ENCODE data around the gene ZMIZ1. TPM values are rescaled to one million over a fixed set of nuclear protein-coding genes. Genes with fewer than 3 reads are reported as not detected.

The ZMIZ1 gene
- total and polyA plus RNA-seq, 4 donors: 3.9 to 19.1 (median 9.8) TPM

GRCh38 chr10:79311581-79312407 is 243.0 kb downstream of the ZMIZ1 start:
- Histone ChIP-seq H3K27me3 (ENCODE audit: control insufficient read depth in 4 of 4, insufficient read depth in 4 of 4, low read length in 3 of 4) (no peaks in the 10 kb centered on the region), H3K27ac (ENCODE audit: low read depth in 1 of 2, low read length in 2 of 2) (no peak overlapping the region), H3K9ac (ENCODE audit: low read depth in 1 of 2, low read length in 2 of 2) (no peak overlapping the region), H3K4me1 (ENCODE audit: control insufficient read depth in 4 of 4, insufficient read depth in 4 of 4, low read length in 3 of 4) (no peaks in the 10 kb centered on the region), H3K36me3 (ENCODE audit: control insufficient read depth in 4 of 4, insufficient read depth in 3 of 4, low read depth in 1 of 4, low read length in 3 of 4) (peaks cover 16 to 58% (median 24%) of the 10 kb centered on the region in 4 donors), H3K4me3 (ENCODE audit: low read depth in 1 of 3, low read length in 3 of 3) (no peak overlapping the region), H3K9me3 (ENCODE audit: control insufficient read depth in 4 of 4, low read length in 3 of 4) (no peaks in the 10 kb centered on the region)
- DNase-seq (ENCODE audit: low spot score): no peak
- 93% methylated on average over 15 of the region's 15 CpGs for WGBS
- no peak for TF ChIP-seq REST (IDR thresholded peaks at IDR 0.05)
- TF ChIP-seq EGR1 (IDR thresholded peaks at IDR 0.05; ENCODE audit: low read depth in 2 of 2): no peak
- no peak for TF ChIP-seq FOXA2 (IDR thresholded peaks at IDR 0.05)
- no peak for TF ChIP-seq GABPA (IDR thresholded peaks at IDR 0.05 in 1 of 2, conservative IDR thresholded peaks at IDR 0.05 in 1 of 2)
- TF ChIP-seq HNF4G (IDR thresholded peaks at IDR 0.05): no peak
- no peak for TF ChIP-seq RAD21 (IDR thresholded peaks at IDR 0.05)
- no peak for TF ChIP-seq ATF3 (IDR thresholded peaks at IDR 0.05)
- no peak for TF ChIP-seq MAX (IDR thresholded peaks at IDR 0.05)
- no peak for TF ChIP-seq NR2F2 (IDR thresholded peaks at IDR 0.05)
- no peak for TF ChIP-seq TAF1 (conservative IDR thresholded peaks at IDR 0.05)
- no peak for TF ChIP-seq ZBTB33 (IDR thresholded peaks at IDR 0.05)
- no peak for TF ChIP-seq FOXA1 (IDR thresholded peaks at IDR 0.05)
- TF ChIP-seq JUND (IDR thresholded peaks at IDR 0.05): no peak
- no peak for TF ChIP-seq HNF4A (conservative IDR thresholded peaks at IDR 0.05)
- TF ChIP-seq CTCF (IDR thresholded peaks at IDR 0.05; ENCODE audit: low read depth, low read length, missing input control): no peak
- TF ChIP-seq RXRA (IDR thresholded peaks at IDR 0.05): no peak
- TF ChIP-seq YY1 (IDR thresholded peaks at IDR 0.05): no peak
- TF ChIP-seq SP1 (IDR thresholded peaks at IDR 0.05): no peak
